ENCODE measurements around the gene CAMK1D. TPM values are rescaled to one million over a fixed set of nuclear protein-coding genes. Genes with fewer than 3 reads are reported as not detected.

The CAMK1D gene
- total and polyA plus RNA-seq, 2 of the 8 experiments (the other 6 are each of a cell fraction or from before 2014, with no cell fraction given): 3.5 to 10.6 TPM

DNA sequence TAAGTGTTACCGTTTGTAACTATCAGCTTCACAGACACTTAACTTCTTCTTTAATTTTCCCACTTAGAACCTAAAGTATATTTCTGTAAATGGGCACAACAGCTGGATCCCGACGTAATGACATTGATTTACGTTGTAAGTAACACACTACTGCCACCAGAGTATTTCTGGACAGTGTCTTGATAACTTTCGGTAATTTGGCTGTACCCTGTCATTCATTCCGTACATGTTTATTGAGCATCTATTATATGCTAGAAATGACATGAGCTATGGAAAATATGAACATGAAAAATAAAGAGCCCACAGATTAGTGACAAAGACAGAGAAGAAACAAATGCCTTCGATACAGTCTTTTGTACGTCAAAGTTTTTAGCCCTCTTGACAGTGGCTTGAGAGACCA lies 360.8 kb downstream of the CAMK1D start (continued):
- TF ChIP-seq ATF2 (IDR thresholded peaks at IDR 0.05; ENCODE audit: low read length): no peak

Data from H1 (cell line).